ENCODE data around the gene HUNK. TPM values are rescaled to one million over a fixed set of nuclear protein-coding genes. Genes with fewer than 3 reads are reported as not detected.

HUNK gene
- total RNA-seq, 4 donors from 2014 or later = 0.22 to 1.2 (median 0.36) TPM

GRCh38 chr21:31911138-31911907 is 38.5 kb downstream of the HUNK start:
- WGBS, 2 donors = 92 to 93% methylated on average over 15 to 17 of the region's 17 CpGs
- Histone ChIP-seq H3K27me3 (no peaks in the 10 kb centered on the region), H3K36me3 (no peaks in the 10 kb centered on the region), H3K4me1 (peaks cover 0 to 15% of the 10 kb centered on the region in 2 donors), H3K9me3 (no peaks in the 10 kb centered on the region), H3K4me3 (replicated peaks in 1 of 3) (no peak overlapping the region), H3K27ac (no peak overlapping the region)
- no peak for DNase-seq
- TF ChIP-seq CTCF (IDR thresholded peaks at IDR 0.05) (no peak), POLR2A (IDR thresholded peaks at IDR 0.05) (no peak)
- intact Hi-C loops (cut with DNase I) = no loop called here

GRCh38 chr21:31912501-31912900 is 39.7 kb downstream of the HUNK start:
- Histone ChIP-seq H3K4me3 (replicated peaks in 1 of 3) (no peak overlapping the region), H3K27me3 (no peaks in the 10 kb centered on the region), H3K4me1 (peaks cover 0 to 15% of the 10 kb centered on the region in 2 donors), H3K27ac (no peak overlapping the region), H3K9me3 (no peaks in the 10 kb centered on the region), H3K36me3 (no peaks in the 10 kb centered on the region)
- TF ChIP-seq POLR2A (IDR thresholded peaks at IDR 0.05) (no peak), CTCF (IDR thresholded peaks at IDR 0.05) (no peak)
- no peak for DNase-seq
- intact Hi-C loops (cut with DNase I) = no loop called here
- 90 to 93% methylated on average over 9 of the region's 9 CpGs for WGBS, 2 donors

GRCh38 chr21:31913182-31913608 is 40.4 kb downstream of the HUNK start:
- no peak for DNase-seq
- Histone ChIP-seq H3K4me1 (peaks cover 0 to 14% of the 10 kb centered on the region in 2 donors), H3K27ac (no peak overlapping the region), H3K9me3 (no peaks in the 10 kb centered on the region), H3K36me3 (no peaks in the 10 kb centered on the region), H3K27me3 (no peaks in the 10 kb centered on the region), H3K4me3 (replicated peaks in 1 of 3) (no peak overlapping the region)
- WGBS, 2 donors = 85 to 94% methylated on average over 5 of the region's 5 CpGs
- no peak for TF ChIP-seq POLR2A (IDR thresholded peaks at IDR 0.05)
- TF ChIP-seq CTCF (IDR thresholded peaks at IDR 0.05) = no peak
- intact Hi-C loops (cut with DNase I) = no loop called here

- no peaks in the 10 kb centered on the region for H3K27me3 ChIP-seq
- TF ChIP-seq CTCF (IDR thresholded peaks at IDR 0.05) = no peak
- TF ChIP-seq POLR2A (IDR thresholded peaks at IDR 0.05) = no peak
- 23 to 38% methylated on average over 4 of the region's 4 CpGs for WGBS, 2 donors
- intact Hi-C loops (cut with DNase I) = no loop called here
- no peaks in the 10 kb centered on the region for H3K9me3 ChIP-seq
- H3K27ac ChIP-seq = no peak overlapping the region
- peaks cover 0 to 3% of the 10 kb centered on the region in 2 donors for H3K4me1 ChIP-seq
- no peak overlapping the region for H3K4me3 ChIP-seq (replicated peaks in 1 of 3)
- no peaks in the 10 kb centered on the region for H3K36me3 ChIP-seq
- peak; percentile 36 to 59 for DNase-seq
Observed at GRCh38 chr21:31914472-31914871, 41.7 kb downstream of the HUNK start.

GRCh38 chr21:31915566-31915965 is 42.7 kb downstream of the HUNK start:
- Histone ChIP-seq H3K27ac (no peak overlapping the region), H3K4me1 (peaks cover 0 to 3% of the 10 kb centered on the region in 2 donors), H3K9me3 (no peaks in the 10 kb centered on the region), H3K36me3 (no peaks in the 10 kb centered on the region), H3K4me3 (replicated peaks in 1 of 3) (no peak overlapping the region), H3K27me3 (no peaks in the 10 kb centered on the region)
- 73 to 77% methylated on average over 3 of the region's 3 CpGs for WGBS, 2 donors
- TF ChIP-seq POLR2A (IDR thresholded peaks at IDR 0.05) (no peak), CTCF (IDR thresholded peaks at IDR 0.05) (no peak)
- intact Hi-C loops (cut with DNase I) = no loop called here
- no peak for DNase-seq
